ENCODE measurements around the gene RPS2.

Gene RPS2

DNA sequence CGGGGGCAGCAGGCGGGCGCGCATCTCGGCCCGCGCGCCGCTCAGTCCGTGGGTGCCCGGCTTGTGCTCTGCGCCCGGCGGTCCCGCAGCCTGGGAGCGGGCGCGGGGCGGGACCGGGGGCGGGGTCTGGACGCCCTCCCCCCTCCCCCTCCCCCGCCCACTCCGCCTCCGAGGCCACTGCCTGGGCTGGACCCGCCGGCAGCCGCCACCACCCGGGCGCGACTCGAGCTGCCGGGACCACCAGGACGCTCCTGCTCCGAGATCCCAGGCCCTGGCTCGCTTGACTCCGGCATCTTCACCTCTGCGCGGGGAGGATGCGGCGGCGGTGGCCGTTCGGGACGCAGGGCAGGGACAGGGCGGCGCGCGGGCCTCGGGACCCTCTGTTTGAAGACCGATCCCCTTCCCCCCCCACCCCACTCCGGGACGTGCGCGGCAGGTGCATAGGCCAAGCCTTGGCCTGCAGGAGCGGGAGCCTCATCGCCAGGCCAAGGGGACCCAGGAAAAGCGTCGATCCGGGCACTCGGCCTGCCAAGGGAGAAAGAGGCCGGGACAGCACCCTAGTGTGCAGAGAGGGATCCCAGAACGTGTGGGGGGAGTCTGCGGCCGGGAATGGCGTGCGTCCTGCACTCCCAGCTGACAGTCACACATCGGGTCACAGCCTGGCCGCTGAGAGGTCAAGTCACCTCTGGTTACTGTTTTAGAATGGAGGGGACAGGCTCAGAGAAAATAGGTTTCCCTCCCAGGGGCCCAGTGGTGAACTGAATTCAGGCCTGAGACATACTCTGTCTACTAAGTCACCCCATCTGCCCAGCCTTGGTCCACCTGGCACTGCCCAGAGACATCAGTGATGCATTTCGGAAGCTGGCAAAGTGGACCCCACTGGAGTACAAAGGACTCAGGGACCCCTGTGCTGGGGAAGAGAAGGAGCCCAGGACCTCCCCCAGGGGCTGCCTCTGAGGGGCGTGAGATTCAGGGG is 46.0 kb downstream of the RPS2 start, which contains the start of gene HS3ST6:
TSS of gene HS3ST6 (minus strand) at position 65 of the 976 bp plus-strand sequence. CDS start 92 bp downstream, outside the sequence.
- no peak within 1 kb of the TSS for H3K4me3 ChIP-seq (ENCODE audit: severe bottlenecking)
- ATAC-seq (ENCODE audit: low read depth) (0 out of 3 replicates have a peak, but pooled peaks have one; percentile 6), DNase-seq (ENCODE audit: low spot score) (no peak)

DNA sequence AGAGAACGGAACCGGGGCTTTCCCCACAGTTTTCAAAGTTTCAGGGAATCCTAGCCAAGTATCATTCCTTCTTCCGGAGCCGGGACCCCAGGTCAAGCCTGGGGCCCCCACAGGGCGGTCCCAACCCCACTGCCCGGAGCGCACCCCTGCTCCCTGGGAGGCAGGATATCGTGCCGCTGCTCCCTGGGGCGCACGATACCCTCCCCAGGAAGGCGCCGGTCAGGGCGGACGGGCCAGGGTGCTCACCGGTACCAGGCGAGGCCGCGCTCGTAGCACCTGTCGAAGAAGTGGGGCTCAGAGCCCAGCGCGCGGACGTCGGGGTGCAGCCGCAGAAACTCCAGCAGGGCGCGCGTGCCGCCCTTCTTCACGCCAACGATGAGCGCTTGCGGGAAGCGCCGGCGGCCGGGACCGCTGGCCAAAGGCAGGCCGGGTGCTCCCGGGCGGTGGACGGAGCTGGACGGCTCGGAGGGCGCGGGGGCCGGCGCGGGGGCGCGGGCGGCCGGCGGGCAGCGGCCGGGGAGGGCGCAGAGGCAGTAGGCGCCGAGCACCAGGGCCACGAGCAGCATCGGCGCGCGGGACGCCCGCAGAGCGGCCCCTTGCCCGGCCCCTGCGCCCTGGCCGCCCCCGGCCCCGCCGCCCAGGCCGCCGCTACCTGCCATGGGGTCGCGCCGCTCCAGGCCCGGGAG is 46.8 kb downstream of the RPS2 start:
- H3K36me3 ChIP-seq (ENCODE audit: low read depth) = no peaks in the 10 kb centered on the region
- no peak overlapping the region for H3K4me3 ChIP-seq (ENCODE audit: severe bottlenecking)
- H3K4me1 ChIP-seq (ENCODE audit: insufficient read depth, poor library complexity, severe bottlenecking) = peaks cover 8% of the 10 kb centered on the region
- H3K27me3 ChIP-seq (ENCODE audit: insufficient read depth, poor library complexity, severe bottlenecking) = peaks cover 37% of the 10 kb centered on the region
- H3K9me3 ChIP-seq (ENCODE audit: severe bottlenecking) = no peaks in the 10 kb centered on the region
- TF ChIP-seq, protein P1, sequence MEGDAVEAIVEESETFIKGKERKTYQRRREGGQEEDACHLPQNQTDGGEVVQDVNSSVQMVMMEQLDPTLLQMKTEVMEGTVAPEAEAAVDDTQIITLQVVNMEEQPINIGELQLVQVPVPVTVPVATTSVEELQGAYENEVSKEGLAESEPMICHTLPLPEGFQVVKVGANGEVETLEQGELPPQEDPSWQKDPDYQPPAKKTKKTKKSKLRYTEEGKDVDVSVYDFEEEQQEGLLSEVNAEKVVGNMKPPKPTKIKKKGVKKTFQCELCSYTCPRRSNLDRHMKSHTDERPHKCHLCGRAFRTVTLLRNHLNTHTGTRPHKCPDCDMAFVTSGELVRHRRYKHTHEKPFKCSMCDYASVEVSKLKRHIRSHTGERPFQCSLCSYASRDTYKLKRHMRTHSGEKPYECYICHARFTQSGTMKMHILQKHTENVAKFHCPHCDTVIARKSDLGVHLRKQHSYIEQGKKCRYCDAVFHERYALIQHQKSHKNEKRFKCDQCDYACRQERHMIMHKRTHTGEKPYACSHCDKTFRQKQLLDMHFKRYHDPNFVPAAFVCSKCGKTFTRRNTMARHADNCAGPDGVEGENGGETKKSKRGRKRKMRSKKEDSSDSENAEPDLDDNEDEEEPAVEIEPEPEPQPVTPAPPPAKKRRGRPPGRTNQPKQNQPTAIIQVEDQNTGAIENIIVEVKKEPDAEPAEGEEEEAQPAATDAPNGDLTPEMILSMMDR (IDR thresholded peaks at IDR 0.05; ENCODE audit: poor library complexity, severe bottlenecking) = no peak
- H3K27ac ChIP-seq (ENCODE audit: poor library complexity, severe bottlenecking) = no peak overlapping the region
- DNase-seq (ENCODE audit: low spot score) (no peak), ATAC-seq (ENCODE audit: low read depth) (no peak)

More for the DNA sequence above, 46.0 kb downstream of the RPS2 start, which contains the start of gene HS3ST6:
- peaks cover 7% of the 10 kb centered on the region for H3K4me1 ChIP-seq (ENCODE audit: insufficient read depth, poor library complexity, severe bottlenecking)
- peaks cover 37% of the 10 kb centered on the region for H3K27me3 ChIP-seq (ENCODE audit: insufficient read depth, poor library complexity, severe bottlenecking)
- no peaks in the 10 kb centered on the region for H3K36me3 ChIP-seq (ENCODE audit: low read depth)
- no peak within 1 kb of the TSS for H3K27ac ChIP-seq (ENCODE audit: poor library complexity, severe bottlenecking)
- H3K9me3 ChIP-seq (ENCODE audit: severe bottlenecking) = no peaks in the 10 kb centered on the region
- TF ChIP-seq, protein P1 (IDR thresholded peaks at IDR 0.05; ENCODE audit: poor library complexity, severe bottlenecking) = no peak

DNA sequence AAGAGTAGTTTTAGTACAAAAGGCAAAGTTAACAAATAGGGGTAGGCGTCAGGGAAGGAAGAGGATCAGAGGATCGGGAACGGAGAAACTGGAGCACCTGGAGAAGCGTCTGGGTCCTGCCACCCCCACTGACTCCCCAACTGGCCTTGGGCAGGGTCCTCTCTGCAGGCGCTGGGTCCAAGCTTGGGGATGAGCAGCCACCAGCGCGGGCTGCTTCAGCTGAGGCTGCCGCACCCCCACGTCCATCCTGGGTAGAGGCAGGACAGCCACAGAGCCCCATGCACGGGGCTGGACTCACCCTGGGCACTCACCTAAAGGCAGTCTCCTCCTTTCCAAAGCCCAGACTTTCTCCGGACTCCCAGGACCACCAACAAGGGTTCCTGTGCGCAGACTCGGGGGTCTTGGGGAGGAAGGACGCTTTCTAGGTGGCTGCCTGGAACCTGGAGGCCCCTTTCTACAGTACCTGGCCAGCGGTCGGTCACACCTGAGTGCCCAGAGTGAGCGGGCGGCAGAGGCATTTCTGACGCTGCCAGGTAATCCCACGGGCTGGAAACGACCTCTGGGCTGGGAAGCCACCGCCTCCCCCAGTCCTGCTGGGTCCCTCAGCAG is 47.5 kb downstream of the RPS2 start:
- H3K4me3 ChIP-seq (ENCODE audit: severe bottlenecking) = no peak overlapping the region
- ATAC-seq (ENCODE audit: low read depth) (no peak), DNase-seq (ENCODE audit: low spot score) (no peak)
- no peaks in the 10 kb centered on the region for H3K36me3 ChIP-seq (ENCODE audit: low read depth)
- TF ChIP-seq, protein P1 (IDR thresholded peaks at IDR 0.05; ENCODE audit: poor library complexity, severe bottlenecking) = no peak
- peaks cover 8% of the 10 kb centered on the region for H3K4me1 ChIP-seq (ENCODE audit: insufficient read depth, poor library complexity, severe bottlenecking)
- no peak overlapping the region for H3K27ac ChIP-seq (ENCODE audit: poor library complexity, severe bottlenecking)
- H3K9me3 ChIP-seq (ENCODE audit: severe bottlenecking) = no peaks in the 10 kb centered on the region
- peaks cover 37% of the 10 kb centered on the region for H3K27me3 ChIP-seq (ENCODE audit: insufficient read depth, poor library complexity, severe bottlenecking)

DNA sequence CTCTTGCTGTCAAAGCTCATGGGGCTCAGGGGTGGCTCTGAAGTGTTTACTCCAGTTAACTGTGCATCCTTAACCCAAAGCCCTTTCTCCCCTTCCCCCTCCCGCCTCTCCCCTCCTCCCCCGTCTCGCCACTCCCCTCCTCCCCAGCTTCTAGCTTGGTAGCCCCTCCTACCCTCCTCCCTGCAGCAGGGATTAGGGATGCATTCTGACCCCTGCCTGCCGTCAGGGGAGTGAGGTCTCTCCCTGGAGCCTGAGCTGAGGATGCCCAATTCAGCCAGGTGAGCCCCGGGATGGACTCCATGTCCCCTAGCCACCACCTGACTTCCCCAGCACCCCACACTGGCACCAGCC is 48.0 kb downstream of the RPS2 start:
- Histone ChIP-seq H3K27me3 (ENCODE audit: insufficient read depth, poor library complexity, severe bottlenecking) (peaks cover 37% of the 10 kb centered on the region), H3K9me3 (ENCODE audit: severe bottlenecking) (no peaks in the 10 kb centered on the region), H3K4me1 (ENCODE audit: insufficient read depth, poor library complexity, severe bottlenecking) (peaks cover 8% of the 10 kb centered on the region), H3K27ac (ENCODE audit: poor library complexity, severe bottlenecking) (no peak overlapping the region), H3K36me3 (ENCODE audit: low read depth) (no peaks in the 10 kb centered on the region), H3K4me3 (ENCODE audit: severe bottlenecking) (no peak overlapping the region)
- no peak for DNase-seq (ENCODE audit: low spot score)
- ATAC-seq (ENCODE audit: low read depth) = no peak
- TF ChIP-seq, protein P1 (IDR thresholded peaks at IDR 0.05; ENCODE audit: poor library complexity, severe bottlenecking) = no peak
